Measurements from ENCODE around the gene TLE2. TPM values are rescaled to one million over a fixed set of nuclear protein-coding genes. Genes with fewer than 3 reads are reported as not detected.
A peak's percentile ranks its signal among the peaks of the same experiment; 100 is the strongest.

Gene TLE2
- total RNA-seq, 1 donor from 2014 or later, result 13.7 TPM

DNA sequence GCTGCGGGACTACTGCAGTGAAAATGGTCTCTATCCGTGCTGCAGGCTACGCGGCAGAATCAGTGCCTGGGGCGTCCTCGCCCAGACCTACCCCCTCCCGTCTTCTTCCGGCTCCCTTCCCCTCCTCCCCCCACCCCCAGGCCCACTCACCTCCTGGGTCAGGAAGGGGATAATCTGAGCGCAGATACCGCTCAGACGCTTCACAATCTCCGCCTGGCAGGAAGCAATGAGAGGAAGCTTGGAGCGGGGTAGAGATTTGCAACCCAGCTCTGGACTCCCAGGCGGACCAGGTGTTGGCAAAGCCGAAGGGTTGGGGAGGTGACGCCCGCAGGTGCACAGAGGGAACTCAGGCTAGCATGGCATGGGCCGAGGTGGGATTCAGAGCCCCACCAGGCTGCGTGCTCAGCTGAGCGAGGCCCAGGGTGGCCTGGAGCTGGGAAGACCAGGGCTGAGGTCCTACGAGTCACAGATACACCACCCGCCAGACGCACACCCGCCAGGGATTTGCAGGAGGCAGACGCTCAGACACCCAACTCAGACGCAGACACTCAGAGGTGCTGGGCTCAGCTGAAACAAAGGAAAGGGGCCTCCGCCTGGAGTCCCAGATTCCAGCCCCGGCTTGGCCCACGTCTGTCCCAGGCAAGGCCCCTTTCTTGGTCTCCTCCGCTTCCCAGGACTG, 4.1 kb downstream of the TLE2 start:
- Mint-ChIP-seq H3K27ac (ENCODE audit: unreplicated experiment) (no peak overlapping the region), H3K4me3 (ENCODE audit: unreplicated experiment) (no peak overlapping the region)

DNA sequence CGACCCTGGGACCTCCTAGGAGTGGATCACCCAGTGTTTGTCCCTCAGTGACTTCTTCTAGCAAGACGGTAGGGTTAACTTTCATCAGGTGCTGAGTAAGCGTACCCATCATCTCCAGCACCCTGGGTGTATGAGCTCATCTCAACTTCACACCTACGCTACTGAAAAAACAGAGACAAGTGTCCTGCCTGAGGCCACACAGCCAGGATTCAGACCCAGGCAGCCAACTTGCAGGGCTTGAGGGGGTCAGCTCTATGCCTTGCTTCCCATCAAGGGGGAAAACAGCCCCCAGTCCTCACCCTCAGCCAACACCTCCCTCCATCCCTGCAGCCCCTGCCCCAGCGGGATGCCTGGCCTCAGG, 4.6 kb downstream of the TLE2 start:
- TF ChIP-seq, protein P1, sequence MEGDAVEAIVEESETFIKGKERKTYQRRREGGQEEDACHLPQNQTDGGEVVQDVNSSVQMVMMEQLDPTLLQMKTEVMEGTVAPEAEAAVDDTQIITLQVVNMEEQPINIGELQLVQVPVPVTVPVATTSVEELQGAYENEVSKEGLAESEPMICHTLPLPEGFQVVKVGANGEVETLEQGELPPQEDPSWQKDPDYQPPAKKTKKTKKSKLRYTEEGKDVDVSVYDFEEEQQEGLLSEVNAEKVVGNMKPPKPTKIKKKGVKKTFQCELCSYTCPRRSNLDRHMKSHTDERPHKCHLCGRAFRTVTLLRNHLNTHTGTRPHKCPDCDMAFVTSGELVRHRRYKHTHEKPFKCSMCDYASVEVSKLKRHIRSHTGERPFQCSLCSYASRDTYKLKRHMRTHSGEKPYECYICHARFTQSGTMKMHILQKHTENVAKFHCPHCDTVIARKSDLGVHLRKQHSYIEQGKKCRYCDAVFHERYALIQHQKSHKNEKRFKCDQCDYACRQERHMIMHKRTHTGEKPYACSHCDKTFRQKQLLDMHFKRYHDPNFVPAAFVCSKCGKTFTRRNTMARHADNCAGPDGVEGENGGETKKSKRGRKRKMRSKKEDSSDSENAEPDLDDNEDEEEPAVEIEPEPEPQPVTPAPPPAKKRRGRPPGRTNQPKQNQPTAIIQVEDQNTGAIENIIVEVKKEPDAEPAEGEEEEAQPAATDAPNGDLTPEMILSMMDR (IDR thresholded peaks at IDR 0.05), result no peak
- Mint-ChIP-seq H3K36me3 (ENCODE audit: low read depth) (peaks cover 2% of the 10 kb centered on the region), H3K27ac (ENCODE audit: unreplicated experiment) (no peak overlapping the region), H3K4me1 (ENCODE audit: low read depth) (peaks cover 4% of the 10 kb centered on the region), H3K9me3 (ENCODE audit: low read depth) (no peaks in the 10 kb centered on the region), H3K27me3 (ENCODE audit: low read depth) (peaks cover 19% of the 10 kb centered on the region), H3K4me3 (ENCODE audit: unreplicated experiment) (no peak overlapping the region)
- no peak for DNase-seq (ENCODE audit: low spot score)

More for the DNA sequence above, 4.1 kb downstream of the TLE2 start:
- DNase-seq (ENCODE audit: low spot score), result no peak
- TF ChIP-seq, protein P1 (IDR thresholded peaks at IDR 0.05), result no peak
- no peaks in the 10 kb centered on the region for H3K9me3 Mint-ChIP-seq (ENCODE audit: low read depth)
- H3K4me1 Mint-ChIP-seq (ENCODE audit: low read depth), result peaks cover 4% of the 10 kb centered on the region
- peaks cover 2% of the 10 kb centered on the region for H3K36me3 Mint-ChIP-seq (ENCODE audit: low read depth)
- H3K27me3 Mint-ChIP-seq (ENCODE audit: low read depth), result peaks cover 19% of the 10 kb centered on the region

GRCh38 chr19:3020321-3020960, 8.6 kb downstream of the TLE2 start:
- H3K9me3 Mint-ChIP-seq (ENCODE audit: low read depth), result no peaks in the 10 kb centered on the region
- no peak for DNase-seq (ENCODE audit: low spot score)
- H3K27ac Mint-ChIP-seq (ENCODE audit: unreplicated experiment), result no peak overlapping the region
- H3K36me3 Mint-ChIP-seq (ENCODE audit: low read depth), result no peaks in the 10 kb centered on the region
- H3K4me1 Mint-ChIP-seq (ENCODE audit: low read depth), result peaks cover 4% of the 10 kb centered on the region
- no peak overlapping the region for H3K4me3 Mint-ChIP-seq (ENCODE audit: unreplicated experiment)
- H3K27me3 Mint-ChIP-seq (ENCODE audit: low read depth), result peaks cover 14% of the 10 kb centered on the region
- TF ChIP-seq, protein P1 (IDR thresholded peaks at IDR 0.05), result no peak

DNA sequence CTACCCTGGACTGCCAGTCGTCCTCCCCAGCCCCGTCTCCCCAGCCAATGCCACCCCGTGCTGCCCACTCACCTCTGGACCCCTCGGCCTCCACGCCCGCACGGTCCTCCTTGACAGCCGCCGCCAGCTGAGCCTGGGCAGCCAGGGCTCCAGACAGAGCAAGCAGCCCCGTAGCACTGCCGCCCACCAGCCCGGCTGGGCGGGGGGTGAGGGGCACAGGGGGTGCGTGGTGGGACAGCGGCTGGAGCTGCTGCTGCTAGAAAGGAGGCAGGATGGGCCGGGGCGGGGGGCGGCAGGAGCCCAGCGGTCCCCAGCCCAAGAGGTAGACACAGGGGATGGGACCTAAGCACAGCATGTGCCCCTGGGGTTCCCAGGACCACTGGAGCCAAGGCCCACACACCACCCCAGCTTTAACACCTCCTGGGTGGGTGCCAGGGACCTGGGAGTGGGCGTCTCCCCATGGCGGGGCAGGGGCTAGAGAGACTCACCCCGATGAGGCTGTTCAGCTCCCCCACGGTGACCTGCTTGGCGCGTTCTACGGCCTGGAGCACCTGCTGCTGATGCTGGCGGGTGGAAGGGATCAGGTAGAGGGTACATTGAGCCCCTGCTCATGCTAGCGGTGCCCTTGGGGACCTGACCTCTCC, 9.7 kb downstream of the TLE2 start:
- DNase-seq (ENCODE audit: low spot score), result no peak
- Mint-ChIP-seq H3K27me3 (ENCODE audit: low read depth) (peaks cover 9% of the 10 kb centered on the region), H3K9me3 (ENCODE audit: low read depth) (no peaks in the 10 kb centered on the region), H3K27ac (ENCODE audit: unreplicated experiment) (peak overlapping the region; percentile 28), H3K36me3 (ENCODE audit: low read depth) (no peaks in the 10 kb centered on the region), H3K4me3 (ENCODE audit: unreplicated experiment) (no peak overlapping the region), H3K4me1 (ENCODE audit: low read depth) (peaks cover 4% of the 10 kb centered on the region)
- TF ChIP-seq, protein P1 (IDR thresholded peaks at IDR 0.05), result no peak

- Mint-ChIP-seq H3K27me3 (ENCODE audit: low read depth) (peaks cover 6% of the 10 kb centered on the region), H3K36me3 (ENCODE audit: low read depth) (no peaks in the 10 kb centered on the region), H3K27ac (ENCODE audit: unreplicated experiment) (no peak overlapping the region), H3K4me3 (ENCODE audit: unreplicated experiment) (no peak overlapping the region), H3K9me3 (ENCODE audit: low read depth) (no peaks in the 10 kb centered on the region), H3K4me1 (ENCODE audit: low read depth) (peaks cover 4% of the 10 kb centered on the region)
- no peak for DNase-seq (ENCODE audit: low spot score)
- TF ChIP-seq, protein P1 (IDR thresholded peaks at IDR 0.05), result no peak
These were observed 11.2 kb downstream of the TLE2 start for GRCh38 chr19:3017923-3018322.

All from chondrocyte (in vitro differentiated cells).